Endothelial cell of umbilical vein (primary cell): ENCODE results near the gene CCDC88B.
"Not testable (repeated sequence)": the region's sequence is repeated elsewhere in the genome, so short reads cannot be mapped to it uniquely, and the experiment has no call there.

Experiments
- EZH2 ChIP-seq: IDR thresholded peaks from 2 replicates; pipeline ENCODE4 v1.6.1; 2012; ENCODE audit warnings: borderline replicate concordance, low read depth, mild to moderate bottlenecking, moderate library complexity, low read length, inconsistent platforms; ENCODE audit not compliant: severe bottlenecking
- JUN ChIP-seq: IDR thresholded peaks from 2 replicates; pipeline ENCODE4 v1.6.1; 2011; ENCODE audit warnings: borderline replicate concordance, low read depth; ENCODE audit not compliant: insufficient read length, insufficient read depth
- MAX ChIP-seq: IDR thresholded peaks from 2 replicates; pipeline ENCODE4 v1.6.1; 2011; ENCODE audit not compliant: insufficient read depth, insufficient read length
- MYC ChIP-seq: IDR thresholded peaks from one replicate; pipeline ENCODE4 v1.6.1; 2011; ENCODE audit warnings: mild to moderate bottlenecking, low read depth, low read length
- TF ChIP-seq, protein P1 (sequence below), 2 donors: IDR thresholded peaks; 1 replicate in 1 of 2; 2 replicates in 1 of 2; pipeline ENCODE4 v1.5.1; 2011; ENCODE audit warnings: low read length in 2 of 2, mild to moderate bottlenecking in 2 of 2, moderate library complexity in 2 of 2, control low read depth in 1 of 2, inconsistent platforms in 1 of 2, low read depth in 1 of 2; ENCODE audit not compliant: insufficient read depth in 1 of 2; ENCODE audit errors: extremely low read depth in 1 of 2

GRCh38 chr11:64307795-64308194, 32.2 kb upstream of the CCDC88B start:
- not testable (repeated sequence) for TF ChIP-seq JUN, EZH2, MYC, MAX
- TF ChIP-seq, protein P1, sequence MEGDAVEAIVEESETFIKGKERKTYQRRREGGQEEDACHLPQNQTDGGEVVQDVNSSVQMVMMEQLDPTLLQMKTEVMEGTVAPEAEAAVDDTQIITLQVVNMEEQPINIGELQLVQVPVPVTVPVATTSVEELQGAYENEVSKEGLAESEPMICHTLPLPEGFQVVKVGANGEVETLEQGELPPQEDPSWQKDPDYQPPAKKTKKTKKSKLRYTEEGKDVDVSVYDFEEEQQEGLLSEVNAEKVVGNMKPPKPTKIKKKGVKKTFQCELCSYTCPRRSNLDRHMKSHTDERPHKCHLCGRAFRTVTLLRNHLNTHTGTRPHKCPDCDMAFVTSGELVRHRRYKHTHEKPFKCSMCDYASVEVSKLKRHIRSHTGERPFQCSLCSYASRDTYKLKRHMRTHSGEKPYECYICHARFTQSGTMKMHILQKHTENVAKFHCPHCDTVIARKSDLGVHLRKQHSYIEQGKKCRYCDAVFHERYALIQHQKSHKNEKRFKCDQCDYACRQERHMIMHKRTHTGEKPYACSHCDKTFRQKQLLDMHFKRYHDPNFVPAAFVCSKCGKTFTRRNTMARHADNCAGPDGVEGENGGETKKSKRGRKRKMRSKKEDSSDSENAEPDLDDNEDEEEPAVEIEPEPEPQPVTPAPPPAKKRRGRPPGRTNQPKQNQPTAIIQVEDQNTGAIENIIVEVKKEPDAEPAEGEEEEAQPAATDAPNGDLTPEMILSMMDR (IDR thresholded peaks at IDR 0.05; ENCODE audit: extremely low read depth in 1 of 2, insufficient read depth in 1 of 2, low read depth in 1 of 2, low read length in 2 of 2), result not testable (repeated sequence)
